A549 (cell line): ENCODE measurements around the gene ALKBH7. TPM values are rescaled to one million over a fixed set of nuclear protein-coding genes. Genes with fewer than 3 reads are reported as not detected.
A peak's percentile ranks its signal among the peaks of the same experiment; 100 is the strongest.

ENCODE experiments used
- ATAC-seq, 2 experiments: fragments of 200-7000 bp in 1 of 2; fragments of >200 bp in 1 of 2; cut with Nextera tagmentation in 1 of 2; cut with Tn5 transposase in 1 of 2; 3 replicates each; pipeline versions ENCODE4 v1.8.0 to v1.9.1; 2018 to 2020; ENCODE audit warnings: mild to moderate bottlenecking in 1 of 2, moderate library complexity in 1 of 2
- CTCF ChIA-PET: fragments of 300-600 bp; sonication (Branson Sonifier 250); formaldehyde crosslinking; extraction: SDS; loops from one replicate; lab custom pipeline; 2021; ENCODE audit warnings: antibody characterized with exemption, inconsistent platforms; lab: Yijun Ruan, JAX
- POLR2A ChIA-PET: fragments of 350-600 bp; formaldehyde crosslinking; extraction: SDS; loops from one replicate; lab custom pipeline; 2021; ENCODE audit warnings: antibody characterized with exemption, inconsistent platforms; lab: Yijun Ruan, JAX
- DNase-seq, 2 experiments: peaks; one replicate each; pipeline versions ENCODE4 v3.0.0 to v3.0.0-alpha.2; 2011 to 2016; ENCODE audit warnings: low read depth in 1 of 2, low spot score in 1 of 2
- FAIRE-seq: peaks from 2 replicates; lab custom pipeline; 2011; peaks lifted over from hg19 to GRCh38; lab: Jason Lieb, UNC
- H3K27ac ChIP-seq, 2 experiments: fragments of >200 bp; sonication (Bioruptor Twin); formaldehyde crosslinking; 3 replicates each; pipeline ENCODE4 v1.5.1; 2016 to 2017
- H3K4me1 ChIP-seq: fragments of >200 bp; sonication (Bioruptor Twin); formaldehyde crosslinking; 3 replicates; pipeline ENCODE4 v1.6.1; 2016
- H3K4me2 ChIP-seq: fragments of >200 bp; sonication (Bioruptor Twin); formaldehyde crosslinking; 3 replicates; pipeline ENCODE4 v1.6.1; 2016
- H3K4me3 ChIP-seq: fragments of >200 bp; sonication (Bioruptor Twin); formaldehyde crosslinking; 3 replicates; pipeline ENCODE4 v1.5.1; 2016
- H3K9me3 ChIP-seq: fragments of >200 bp; sonication (Bioruptor Twin); formaldehyde crosslinking; 3 replicates; pipeline ENCODE4 v1.6.1; 2016
- ATOH8 ChIP-seq: fragments of 250-450 bp; sonication (Bioruptor Pico); IDR thresholded peaks from 2 replicates; pipeline ENCODE4 v1.5.0; 2020; ENCODE audit warnings: low read depth, mild to moderate bottlenecking, moderate library complexity
- CHD2 ChIP-seq: fragments of 150-350 bp; IDR thresholded peaks from 2 replicates; pipeline ENCODE4 v1.6.1; 2014; ENCODE audit warnings: low read length; ENCODE audit not compliant: partially characterized antibody
- CHD4 ChIP-seq: fragments of 200-600 bp; sonication (generic); IDR thresholded peaks from 2 replicates; pipeline ENCODE4 v1.6.1; 2016; ENCODE audit warnings: antibody characterized with exemption, mild to moderate bottlenecking, borderline replicate concordance
- CTCF ChIP-seq: fragments of >200 bp; sonication (Bioruptor Twin); formaldehyde crosslinking; IDR thresholded peaks from 3 replicates; pipeline ENCODE4 v1.5.1; 2016
- EHF ChIP-seq: fragments of 250-450 bp; sonication (Bioruptor Pico); IDR thresholded peaks from 2 replicates; pipeline ENCODE4 v1.5.0; 2020; ENCODE audit warnings: mild to moderate bottlenecking
- FOSB ChIP-seq: fragments of 250-450 bp; sonication (Bioruptor Pico); IDR thresholded peaks from 2 replicates; pipeline ENCODE4 v1.5.0; 2020; ENCODE audit warnings: mild to moderate bottlenecking, moderate library complexity
- GATA3 ChIP-seq: IDR thresholded peaks from 2 replicates; pipeline ENCODE4 v1.6.1; 2012; ENCODE audit warnings: borderline replicate concordance
- HOXA7 ChIP-seq: fragments of 250-450 bp; sonication (Bioruptor Pico); IDR thresholded peaks from 2 replicates; pipeline ENCODE4 v1.5.0; 2020; ENCODE audit warnings: mild to moderate bottlenecking, moderate library complexity
- HOXB5 ChIP-seq: fragments of 250-450 bp; sonication (Bioruptor Pico); IDR thresholded peaks from 2 replicates; pipeline ENCODE4 v1.5.0; 2020; ENCODE audit warnings: mild to moderate bottlenecking, moderate library complexity
- JUN ChIP-seq, 2 experiments: fragments of >200 bp; sonication (Bioruptor Twin); formaldehyde crosslinking; IDR thresholded peaks; 2 replicates in 1 of 2; 3 replicates in 1 of 2; pipeline ENCODE4 v1.6.1; 2016 to 2017
- KDM1A ChIP-seq: fragments of 200-600 bp; sonication (generic); IDR thresholded peaks from 2 replicates; pipeline ENCODE4 v1.6.1; 2016; ENCODE audit warnings: low read depth, mild to moderate bottlenecking
- KDM5A ChIP-seq: fragments of 200-600 bp; sonication (generic); IDR thresholded peaks from 2 replicates; pipeline ENCODE4 v1.6.1; 2016; ENCODE audit warnings: antibody characterized with exemption, mild to moderate bottlenecking
- MAFK ChIP-seq: fragments of 450-650 bp; IDR thresholded peaks from 2 replicates; pipeline ENCODE4 v1.6.1; 2014; ENCODE audit not compliant: partially characterized antibody
- MAZ ChIP-seq: fragments of 150-350 bp; IDR thresholded peaks from 2 replicates; pipeline ENCODE4 v1.6.1; 2014; ENCODE audit warnings: antibody characterized with exemption, low read depth, low read length, borderline replicate concordance
- POLR2A ChIP-seq: IDR thresholded peaks from 2 replicates; pipeline ENCODE4 v1.6.1; 2012; ENCODE audit warnings: mild to moderate bottlenecking, low read length
- POLR2AphosphoS2 ChIP-seq: conservative IDR thresholded peaks from 2 replicates; pipeline ENCODE4 v1.6.1; 2012; ENCODE audit warnings: low read length, improper control_type of control experiment, inconsistent platforms
- RFX5 ChIP-seq: fragments of 450-650 bp; IDR thresholded peaks from 2 replicates; pipeline ENCODE4 v1.7.1; 2014; ENCODE audit warnings: antibody characterized with exemption, mild to moderate bottlenecking, moderate library complexity
- RNF2 ChIP-seq: fragments of 200-600 bp; sonication (generic); IDR thresholded peaks from 2 replicates; pipeline ENCODE4 v1.6.1; 2016; ENCODE audit warnings: low read depth, mild to moderate bottlenecking, antibody characterized with exemption, moderate library complexity, borderline replicate concordance
- SREBF2 ChIP-seq: fragments of 450-650 bp; IDR thresholded peaks from 2 replicates; pipeline ENCODE4 v1.6.1; 2014; ENCODE audit warnings: mild to moderate bottlenecking, moderate library complexity
- TFCP2L1 ChIP-seq: fragments of 250-450 bp; sonication (Bioruptor Pico); IDR thresholded peaks from 2 replicates; pipeline ENCODE4 v1.5.0; 2021; ENCODE audit warnings: mild to moderate bottlenecking
- ZSCAN20 ChIP-seq: fragments of 250-450 bp; sonication (Bioruptor Pico); IDR thresholded peaks from 2 replicates; pipeline ENCODE4 v1.8.0; 2022; ENCODE audit warnings: mild to moderate bottlenecking, moderate library complexity
- WGBS: methylation state at CpG from one replicate; pipeline ENCODE4 v1.1.6; 2017; ENCODE audit errors: missing lambda C conversion rate; 5-methylcytosine and 5-hydroxymethylcytosine counted together
- polyA plus RNA-seq, 4 experiments: library from polyadenylated mRNA; depleted of rRNA in 3 of 4; stranded (reverse); fragments of >200 nt; fragmentation: RNase III in 1 of 4; extraction: RNeasy Plus Mini Kit Qiagen cat#74134 plus additional on column Dnase treatment in 1 of 4; gene quantifications; 2 replicates in 3 of 4; 3 replicates in 1 of 4; pipeline ENCODE4 v1.2.3, GENCODE V29; 2011 to 2017
- TF ChIP-seq, protein P1 (sequence below): IDR thresholded peaks from 2 replicates; pipeline ENCODE4 v1.6.1; 2012; ENCODE audit warnings: low read depth, borderline replicate concordance

Gene ALKBH7
- polyA plus RNA-seq, 2 of the 4 experiments (the other 2 are of a cell fraction) = 10.2 to 18.1 TPM

- Histone ChIP-seq H3K27ac (no peak overlapping the region), H3K4me3 (no peak overlapping the region), H3K4me1 (no peaks in the 10 kb centered on the region), H3K4me2 (no peak overlapping the region), H3K9me3 (no peaks in the 10 kb centered on the region)
- no peak for DNase-seq
- ATAC-seq = no peak
- CTCF ChIA-PET = interaction anchor here (0.9 kb wide), 1 partner anchor 10 kb away, joined by 3 read pairs; no protein-coding TSS in a partner anchor
- no peak for FAIRE-seq
- TF ChIP-seq CHD4 (no peak), RNF2 (no peak), KDM1A (no peak)
- WGBS = 91% methylated on average over 6 of the region's 6 CpGs
- POLR2A ChIA-PET = interaction anchor here (1.2 kb wide), 1 partner anchor 16 kb away, joined by 4 read pairs; the partner anchor contains the start of gene KHSRP
These were observed 36.8 kb downstream of the ALKBH7 start for GRCh38 chr19:6409346-6409745.

- Histone ChIP-seq H3K27ac (no peak overlapping the region), H3K4me2 (no peak overlapping the region), H3K9me3 (no peaks in the 10 kb centered on the region), H3K4me3 (no peak overlapping the region), H3K4me1 (no peaks in the 10 kb centered on the region)
- POLR2A ChIA-PET = no interaction called here
- FAIRE-seq (no peak), DNase-seq (no peak), ATAC-seq (peak; percentile 15 to 34; a peak in 3 of 6 replicates)
- CTCF ChIA-PET = interaction anchor here (1.1 to 1.3 kb wide), 2 partner anchors 8 to 33 kb away, joined by 4 read pairs; no protein-coding TSS in a partner anchor
- TF ChIP-seq POLR2AphosphoS2 (0 out of 2 replicates have a peak, but pooled peaks have one; percentile 74), ATOH8 (CRISPR knock-in tag) (no peak)
- 81% methylated on average over 10 of the region's 12 CpGs for WGBS
These were observed 39.5 kb downstream of the ALKBH7 start for GRCh38 chr19:6412061-6412446.

DNA sequence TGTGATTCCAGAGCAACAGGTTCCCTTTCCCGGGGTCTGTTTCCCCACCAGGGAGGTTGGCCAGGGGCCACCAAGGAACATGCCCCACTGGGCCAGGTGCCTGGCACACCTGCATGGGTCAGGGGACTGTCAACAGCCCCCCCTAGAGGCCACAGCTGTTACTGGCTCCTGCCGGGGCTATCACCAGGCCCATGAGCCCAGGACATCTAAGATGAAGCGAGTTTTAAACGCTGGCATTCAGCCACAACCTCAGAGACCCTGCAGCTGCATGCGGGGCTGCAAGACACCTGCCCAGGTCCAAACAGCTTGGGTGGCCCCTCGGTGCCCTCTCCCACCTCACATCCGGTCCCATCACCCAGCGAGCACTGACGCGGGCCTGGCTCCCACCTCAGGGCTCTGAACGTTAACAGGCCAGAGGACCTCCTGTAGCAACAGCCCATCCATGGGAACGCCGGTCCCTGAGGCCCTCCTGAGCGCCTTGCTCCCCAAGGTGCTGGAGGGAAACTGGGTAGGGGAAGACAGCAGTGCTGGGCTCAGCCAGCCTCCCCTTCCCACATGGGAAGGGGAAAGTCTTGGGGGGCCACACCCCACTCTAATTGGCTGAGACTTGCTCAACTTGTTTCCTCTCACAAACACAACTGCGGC, 40.0 kb downstream of the ALKBH7 start:
- ChIA-PET CTCF (interaction anchor here (1.1 to 1.3 kb wide), 2 partner anchors 8 to 33 kb away, joined by 4 read pairs; no protein-coding TSS in a partner anchor), POLR2A (no interaction called here)
- TF ChIP-seq CTCF = peak; percentile 26; the same call in 1 of the 3 replicates
- TF ChIP-seq HOXB5 (CRISPR knock-in tag) = no peak
- Histone ChIP-seq H3K4me2 (no peak overlapping the region), H3K9me3 (no peaks in the 10 kb centered on the region), H3K27ac (no peak overlapping the region), H3K4me3 (no peak overlapping the region), H3K4me1 (no peaks in the 10 kb centered on the region)
- peak in 1 of 2 experiments; percentile 31 for DNase-seq
- 89% methylated on average over 9 of the region's 15 CpGs for WGBS
- peak; percentile 67 to 73; a peak in 4 of 6 replicates for ATAC-seq
- no peak for FAIRE-seq

GRCh38 chr19:6413291-6413690, 40.7 kb downstream of the ALKBH7 start:
- Histone ChIP-seq H3K4me2 (no peak overlapping the region), H3K9me3 (no peaks in the 10 kb centered on the region), H3K4me1 (no peaks in the 10 kb centered on the region), H3K4me3 (no peak overlapping the region), H3K27ac (no peak overlapping the region)
- DNase-seq (no peak), ATAC-seq (no peak), FAIRE-seq (no peak)
- ChIA-PET POLR2A (no interaction called here), CTCF (no interaction called here)
- TF ChIP-seq MAFK = no peak
- TF ChIP-seq FOSB = no peak
- no peak for TF ChIP-seq HOXA7 (CRISPR knock-in tag)
- no peak for TF ChIP-seq POLR2A
- TF ChIP-seq EHF = no peak
- TF ChIP-seq GATA3 = no peak
- TF ChIP-seq, protein P1, sequence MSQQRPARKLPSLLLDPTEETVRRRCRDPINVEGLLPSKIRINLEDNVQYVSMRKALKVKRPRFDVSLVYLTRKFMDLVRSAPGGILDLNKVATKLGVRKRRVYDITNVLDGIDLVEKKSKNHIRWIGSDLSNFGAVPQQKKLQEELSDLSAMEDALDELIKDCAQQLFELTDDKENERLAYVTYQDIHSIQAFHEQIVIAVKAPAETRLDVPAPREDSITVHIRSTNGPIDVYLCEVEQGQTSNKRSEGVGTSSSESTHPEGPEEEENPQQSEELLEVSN = no peak
- no peak for TF ChIP-seq TFCP2L1 (CRISPR knock-in tag)
- TF ChIP-seq ZSCAN20 = no peak
- no peak for TF ChIP-seq RNF2
- TF ChIP-seq KDM5A = no peak
- no peak for TF ChIP-seq CHD4
- no peak for TF ChIP-seq JUN (IDR thresholded peaks at IDR 0.05)
- no peak for TF ChIP-seq RFX5
- no peak for TF ChIP-seq MAZ
- TF ChIP-seq HOXB5 (CRISPR knock-in tag) = no peak
- no peak for TF ChIP-seq CHD2
- TF ChIP-seq SREBF2 = no peak
- 95% methylated on average over 10 of the region's 10 CpGs for WGBS
